ENCODE measurements around the gene BET1. TPM values are rescaled to one million over a fixed set of nuclear protein-coding genes. Genes with fewer than 3 reads are reported as not detected.

Gene BET1
- total RNA-seq, 4 donors from 2014 or later = 7.0 to 11.0 (median 9.2) TPM

DNA sequence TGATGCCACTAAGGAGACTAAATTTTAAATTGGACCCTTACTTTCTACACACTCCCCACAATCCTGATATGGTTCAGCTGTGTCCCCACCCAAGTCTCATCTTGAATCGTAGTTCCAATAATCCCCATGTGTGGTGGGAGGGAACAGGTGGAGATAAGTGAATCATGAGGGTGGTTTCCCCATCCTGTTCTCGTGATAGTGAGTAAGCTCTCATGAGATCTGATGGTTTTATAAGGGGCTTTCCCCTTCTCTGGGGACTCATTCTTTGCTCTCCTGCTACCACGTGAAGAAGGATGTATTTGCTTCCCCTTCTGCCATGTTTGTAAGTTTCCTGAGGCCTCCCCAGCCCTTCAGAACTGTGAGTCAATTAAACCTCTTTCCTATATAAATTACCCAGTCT is 18.4 kb upstream of the BET1 start:
- DNase-seq (no peak), ATAC-seq (no peak)
- Histone ChIP-seq H3K9me3 (no peaks in the 10 kb centered on the region), H3K27ac (no peak overlapping the region), H3K36me3 (no peaks in the 10 kb centered on the region), H3K4me3 (no peak overlapping the region), H3K4me1 (no peaks in the 10 kb centered on the region), H3K27me3 (no peaks in the 10 kb centered on the region)
- intact Hi-C loops (cut with DNase I; ENCODE audit: low total_unique reads) (no loop called here), in situ Hi-C loops (cut with MboI; ENCODE audit: low sequenced_read_pairs in 4 of 4) (loop anchor here in 1 of 4 donors (25.0 kb wide), 1 partner anchor 785 kb away; the partner anchor contains the start of genes HEPACAM2 and VPS50)
- TF ChIP-seq, protein P1, sequence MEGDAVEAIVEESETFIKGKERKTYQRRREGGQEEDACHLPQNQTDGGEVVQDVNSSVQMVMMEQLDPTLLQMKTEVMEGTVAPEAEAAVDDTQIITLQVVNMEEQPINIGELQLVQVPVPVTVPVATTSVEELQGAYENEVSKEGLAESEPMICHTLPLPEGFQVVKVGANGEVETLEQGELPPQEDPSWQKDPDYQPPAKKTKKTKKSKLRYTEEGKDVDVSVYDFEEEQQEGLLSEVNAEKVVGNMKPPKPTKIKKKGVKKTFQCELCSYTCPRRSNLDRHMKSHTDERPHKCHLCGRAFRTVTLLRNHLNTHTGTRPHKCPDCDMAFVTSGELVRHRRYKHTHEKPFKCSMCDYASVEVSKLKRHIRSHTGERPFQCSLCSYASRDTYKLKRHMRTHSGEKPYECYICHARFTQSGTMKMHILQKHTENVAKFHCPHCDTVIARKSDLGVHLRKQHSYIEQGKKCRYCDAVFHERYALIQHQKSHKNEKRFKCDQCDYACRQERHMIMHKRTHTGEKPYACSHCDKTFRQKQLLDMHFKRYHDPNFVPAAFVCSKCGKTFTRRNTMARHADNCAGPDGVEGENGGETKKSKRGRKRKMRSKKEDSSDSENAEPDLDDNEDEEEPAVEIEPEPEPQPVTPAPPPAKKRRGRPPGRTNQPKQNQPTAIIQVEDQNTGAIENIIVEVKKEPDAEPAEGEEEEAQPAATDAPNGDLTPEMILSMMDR (IDR thresholded peaks at IDR 0.05 in 4 of 5, conservative IDR thresholded peaks at IDR 0.05 in 1 of 5) = no peak
- no peak for TF ChIP-seq POLR2A (IDR thresholded peaks at IDR 0.05)

- ATAC-seq = no peak
- Histone ChIP-seq H3K4me1 (no peaks in the 10 kb centered on the region), H3K27me3 (no peaks in the 10 kb centered on the region), H3K27ac (no peak overlapping the region), H3K4me3 (no peak overlapping the region), H3K36me3 (no peaks in the 10 kb centered on the region), H3K9me3 (no peaks in the 10 kb centered on the region)
- in situ Hi-C loops (cut with MboI; ENCODE audit: low sequenced_read_pairs in 4 of 4) = loop anchor here in 1 of 4 donors (25.0 kb wide), 1 partner anchor 779 kb away; the partner anchor contains the start of genes HEPACAM2 and VPS50
- intact Hi-C loops (cut with DNase I; ENCODE audit: low total_unique reads) = no loop called here
- TF ChIP-seq, protein P1 (IDR thresholded peaks at IDR 0.05 in 4 of 5, conservative IDR thresholded peaks at IDR 0.05 in 1 of 5) = no peak
- no peak for TF ChIP-seq POLR2A (IDR thresholded peaks at IDR 0.05)
- no peak for DNase-seq
Measured at GRCh38 chr7:94016786-94017185, 12.6 kb upstream of the BET1 start.

GRCh38 chr7:94015538-94015937 is 11.4 kb upstream of the BET1 start:
- intact Hi-C loops (cut with DNase I; ENCODE audit: low total_unique reads) (no loop called here), in situ Hi-C loops (cut with MboI; ENCODE audit: low sequenced_read_pairs in 4 of 4) (loop anchor here in 1 of 4 donors (25.0 kb wide), 1 partner anchor 778 kb away; the partner anchor contains the start of genes HEPACAM2 and VPS50)
- H3K9me3 ChIP-seq = no peaks in the 10 kb centered on the region
- H3K27ac ChIP-seq = no peak overlapping the region
- no peak overlapping the region for H3K4me3 ChIP-seq
- no peaks in the 10 kb centered on the region for H3K36me3 ChIP-seq
- H3K4me1 ChIP-seq = no peaks in the 10 kb centered on the region
- ATAC-seq (no peak), DNase-seq (no peak)
- H3K27me3 ChIP-seq = no peaks in the 10 kb centered on the region
- TF ChIP-seq, protein P1 (IDR thresholded peaks at IDR 0.05 in 4 of 5, conservative IDR thresholded peaks at IDR 0.05 in 1 of 5) = no peak
- no peak for TF ChIP-seq POLR2A (IDR thresholded peaks at IDR 0.05)

GRCh38 chr7:94012746-94013145 is 8.6 kb upstream of the BET1 start:
- no peak overlapping the region for H3K27ac ChIP-seq
- H3K9me3 ChIP-seq = no peaks in the 10 kb centered on the region
- ATAC-seq = no peak
- H3K36me3 ChIP-seq = no peaks in the 10 kb centered on the region
- DNase-seq = no peak
- no peaks in the 10 kb centered on the region for H3K4me1 ChIP-seq
- H3K27me3 ChIP-seq = no peaks in the 10 kb centered on the region
- no peak for TF ChIP-seq POLR2A (IDR thresholded peaks at IDR 0.05)
- TF ChIP-seq, protein P1 (IDR thresholded peaks at IDR 0.05 in 4 of 5, conservative IDR thresholded peaks at IDR 0.05 in 1 of 5) = no peak
- intact Hi-C loops (cut with DNase I; ENCODE audit: low total_unique reads) (no loop called here), in situ Hi-C loops (cut with MboI; ENCODE audit: low sequenced_read_pairs in 4 of 4) (loop anchor here in 1 of 4 donors (25.0 kb wide), 1 partner anchor 775 kb away; the partner anchor contains the start of genes HEPACAM2 and VPS50)
- H3K4me3 ChIP-seq = no peak overlapping the region

All from gastrocnemius medialis (tissue), 4 donors.